NCI-H187 (cell line): ENCODE data around the gene CLCN7.

Experiments
- DNase-seq, 2 experiments: peaks; one replicate each; lab custom pipeline; 2025; lab: John Stamatoyannopoulos, UW

The CLCN7 gene

DNA sequence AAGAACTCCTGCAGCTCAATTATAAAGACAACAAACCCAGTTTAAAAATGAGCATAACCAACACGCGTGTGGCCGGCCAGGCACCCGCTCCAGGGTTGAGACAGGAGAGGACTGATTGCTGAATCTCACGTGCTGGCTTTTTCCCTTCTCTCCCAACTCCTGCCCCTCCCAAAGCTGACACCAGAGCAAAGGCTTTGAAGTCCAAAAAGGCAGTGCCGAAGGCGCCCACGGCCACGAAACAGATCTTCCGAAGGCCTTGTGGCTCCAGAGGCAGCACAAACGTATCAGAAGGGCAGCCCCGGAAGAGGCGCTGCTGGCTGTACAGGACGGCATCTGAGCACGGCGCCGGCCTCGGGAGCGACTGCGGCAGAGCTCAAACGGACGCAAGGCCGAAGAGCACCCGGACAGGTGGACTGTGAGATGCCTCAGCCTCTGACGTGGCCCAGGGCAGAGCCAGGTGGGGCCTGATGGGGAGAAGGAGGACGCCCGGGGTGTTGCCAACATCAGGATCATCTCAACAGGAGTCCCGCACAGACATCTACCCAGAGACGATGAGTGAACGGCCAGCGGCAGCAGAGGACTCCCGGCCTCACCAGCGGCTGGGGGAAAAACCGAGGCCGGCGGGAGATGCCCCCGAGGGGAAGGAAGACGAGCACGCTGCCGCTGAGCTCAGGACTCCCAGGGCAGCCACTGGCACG, 10.5 kb downstream of the CLCN7 start:
- DNase-seq: no peak

DNA sequence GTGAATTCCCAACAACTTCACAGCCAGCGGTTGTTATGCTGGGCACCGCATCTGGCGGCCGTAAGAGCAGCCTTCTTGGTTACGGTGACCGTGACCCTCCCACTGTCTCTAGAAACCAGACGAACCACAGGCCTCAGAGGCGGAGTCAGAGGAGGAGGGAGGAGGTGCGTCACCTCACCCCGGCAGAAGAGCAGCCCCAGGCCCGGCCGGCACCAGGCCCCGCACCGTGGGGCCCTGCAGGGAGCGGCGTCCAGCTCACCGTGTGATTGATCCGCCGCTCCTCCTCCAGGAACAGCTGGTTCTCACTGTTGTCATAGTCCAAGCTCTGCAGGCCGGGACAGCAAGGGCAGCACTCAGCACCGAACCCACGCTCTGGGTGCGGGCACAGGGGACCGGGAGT, 13.7 kb downstream of the CLCN7 start:
- no peak for DNase-seq

DNA sequence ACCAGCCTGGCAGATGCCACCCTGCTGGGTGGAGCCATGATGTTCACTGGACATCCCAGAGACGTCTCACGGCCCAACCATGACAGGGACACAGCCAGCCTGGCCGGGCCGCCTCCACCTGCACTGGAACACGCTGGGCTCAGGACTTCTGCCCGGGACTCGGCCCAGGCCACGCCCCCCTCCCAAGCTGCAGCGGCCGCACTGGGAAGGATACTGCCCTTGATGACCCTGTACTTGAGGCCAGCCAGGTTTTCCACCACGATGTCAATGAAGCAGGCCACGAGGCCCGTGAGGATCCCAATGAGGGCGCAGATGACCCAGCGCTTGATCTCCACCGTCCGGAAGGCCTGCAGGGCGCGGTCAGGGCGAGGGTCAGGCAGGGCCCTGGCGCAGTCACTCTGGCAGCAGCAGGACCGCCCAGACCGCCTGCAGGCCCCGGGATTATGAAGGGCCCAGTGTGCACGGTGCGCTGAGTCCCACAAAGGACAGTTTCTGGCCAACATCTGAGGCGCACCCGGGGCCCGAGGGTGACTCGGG, 14.2 kb downstream of the CLCN7 start:
- no peak for DNase-seq

DNA sequence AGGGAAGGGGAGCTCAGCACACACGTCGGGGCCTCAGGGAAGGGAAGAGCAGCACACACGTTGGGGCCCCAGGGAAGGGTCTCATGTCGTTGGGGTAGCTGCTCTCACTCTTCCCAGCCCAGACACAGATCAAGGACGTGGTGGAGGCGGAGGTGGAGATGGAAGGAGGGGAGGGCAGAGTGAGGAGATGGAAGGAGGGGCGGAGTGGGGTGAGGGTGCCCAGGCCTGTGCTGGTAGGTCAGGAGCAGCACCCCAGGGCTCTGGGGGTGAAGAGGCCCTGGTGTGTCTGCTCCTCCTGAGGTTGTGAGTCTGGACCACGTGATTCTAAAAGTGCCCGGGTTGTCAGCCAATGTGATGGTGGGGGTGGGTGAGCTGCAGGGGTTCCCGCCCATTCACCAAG, 14.9 kb downstream of the CLCN7 start:
- no peak for DNase-seq

DNA sequence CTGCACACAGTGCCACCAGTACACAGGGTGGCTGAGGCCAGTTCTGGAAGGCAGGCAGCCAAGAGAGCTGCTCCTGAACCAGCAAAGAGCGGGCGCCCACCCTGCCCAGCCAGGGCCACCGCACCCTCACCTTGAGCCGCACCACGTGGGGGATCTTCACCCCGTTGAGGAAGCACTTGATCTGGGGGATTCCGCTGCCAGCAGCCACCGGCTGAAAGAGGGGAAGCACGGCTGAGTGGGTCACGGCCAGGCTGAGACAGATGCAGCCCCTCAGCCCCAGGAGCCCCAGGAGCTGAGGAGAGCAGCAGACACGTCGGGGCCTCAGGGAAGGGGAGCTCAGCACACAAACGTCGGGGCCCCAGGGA, 15.9 kb downstream of the CLCN7 start:
- DNase-seq: no peak

DNA sequence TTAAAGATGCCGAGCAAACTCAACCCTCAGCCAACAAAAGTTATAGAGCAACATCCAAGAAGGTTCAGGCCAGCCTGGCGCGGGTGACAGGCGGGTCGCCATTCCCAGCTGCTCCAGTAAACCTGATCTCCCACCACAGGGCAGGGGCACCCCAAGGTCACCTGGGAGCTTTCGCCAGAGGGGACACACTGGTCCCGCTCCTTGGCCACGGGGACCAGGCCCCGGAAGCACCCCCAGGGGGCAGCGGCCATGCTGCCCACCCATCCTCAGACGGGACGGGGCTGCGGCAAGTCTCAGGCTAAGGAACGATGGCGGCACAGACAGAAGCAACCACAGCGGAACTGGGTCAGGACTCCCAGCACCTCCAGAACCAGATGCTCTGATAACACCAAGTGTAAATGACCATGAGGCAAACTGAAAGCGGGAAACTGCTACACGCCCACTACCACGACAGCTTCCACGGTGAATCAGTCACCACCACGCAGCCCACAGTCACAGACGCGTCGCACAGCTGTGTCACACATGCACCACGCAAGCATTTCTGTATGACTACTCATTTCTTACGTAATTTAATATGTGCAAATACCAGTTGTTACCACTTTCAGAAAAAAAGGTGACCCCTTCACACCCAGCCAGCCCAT, 16.4 kb downstream of the CLCN7 start:
- no peak for DNase-seq

DNA sequence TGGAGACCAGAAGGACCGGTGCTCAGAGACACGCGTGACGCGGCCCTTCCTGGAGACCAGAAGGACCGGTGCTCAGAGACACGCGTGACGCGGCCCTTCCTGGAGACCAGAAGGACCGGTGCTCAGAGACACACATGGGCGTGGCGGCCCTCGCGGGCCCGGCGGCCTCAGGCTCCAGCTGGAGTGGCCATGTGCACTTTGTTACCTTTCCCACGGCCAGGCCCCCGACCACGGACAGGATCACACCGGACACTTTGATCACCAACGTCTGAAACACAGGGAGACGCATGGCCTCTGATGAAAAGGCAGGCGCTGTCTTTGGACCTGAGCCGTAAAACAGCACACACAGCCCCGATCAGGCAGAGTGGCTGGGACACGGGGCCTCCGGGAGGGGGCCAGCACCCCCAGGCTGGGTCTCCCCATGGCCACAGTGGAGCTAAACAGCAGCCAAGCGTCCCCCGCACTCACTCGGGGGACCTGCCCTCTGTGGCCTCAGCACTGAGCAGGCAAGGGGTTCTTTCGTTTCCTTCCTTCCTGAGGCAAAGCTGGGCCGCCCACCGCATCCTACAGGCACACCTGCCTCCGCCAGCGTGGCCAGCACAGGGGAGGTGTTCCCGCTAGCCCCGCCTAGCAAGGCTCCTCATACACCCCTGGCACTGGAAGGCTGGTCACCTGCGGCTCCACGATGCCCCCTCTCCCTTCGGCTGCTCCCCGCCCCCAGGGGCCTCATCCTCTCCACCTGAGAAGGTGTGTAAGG, 17.2 kb downstream of the CLCN7 start:
- no peak for DNase-seq

DNA sequence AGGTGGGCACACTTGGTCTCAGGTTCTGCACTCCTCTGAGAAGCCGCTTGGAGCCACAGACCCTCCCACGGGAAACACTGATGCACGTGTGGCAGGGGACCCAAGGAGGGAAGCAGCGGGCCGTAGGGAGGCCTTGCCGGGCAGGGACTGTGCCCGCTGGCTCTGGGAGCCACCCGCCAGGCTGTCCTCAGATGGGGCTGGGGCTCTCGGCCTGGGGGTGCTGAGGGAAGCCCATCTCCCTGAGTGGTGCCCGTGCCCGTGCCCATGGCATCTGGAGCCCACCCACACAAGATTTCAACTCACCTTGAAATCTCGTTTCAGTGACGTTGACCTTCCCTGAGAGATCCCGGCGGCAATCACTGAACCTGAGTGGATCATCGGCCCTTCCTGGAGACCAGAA, 17.9 kb downstream of the CLCN7 start:
- DNase-seq: no peak

DNA sequence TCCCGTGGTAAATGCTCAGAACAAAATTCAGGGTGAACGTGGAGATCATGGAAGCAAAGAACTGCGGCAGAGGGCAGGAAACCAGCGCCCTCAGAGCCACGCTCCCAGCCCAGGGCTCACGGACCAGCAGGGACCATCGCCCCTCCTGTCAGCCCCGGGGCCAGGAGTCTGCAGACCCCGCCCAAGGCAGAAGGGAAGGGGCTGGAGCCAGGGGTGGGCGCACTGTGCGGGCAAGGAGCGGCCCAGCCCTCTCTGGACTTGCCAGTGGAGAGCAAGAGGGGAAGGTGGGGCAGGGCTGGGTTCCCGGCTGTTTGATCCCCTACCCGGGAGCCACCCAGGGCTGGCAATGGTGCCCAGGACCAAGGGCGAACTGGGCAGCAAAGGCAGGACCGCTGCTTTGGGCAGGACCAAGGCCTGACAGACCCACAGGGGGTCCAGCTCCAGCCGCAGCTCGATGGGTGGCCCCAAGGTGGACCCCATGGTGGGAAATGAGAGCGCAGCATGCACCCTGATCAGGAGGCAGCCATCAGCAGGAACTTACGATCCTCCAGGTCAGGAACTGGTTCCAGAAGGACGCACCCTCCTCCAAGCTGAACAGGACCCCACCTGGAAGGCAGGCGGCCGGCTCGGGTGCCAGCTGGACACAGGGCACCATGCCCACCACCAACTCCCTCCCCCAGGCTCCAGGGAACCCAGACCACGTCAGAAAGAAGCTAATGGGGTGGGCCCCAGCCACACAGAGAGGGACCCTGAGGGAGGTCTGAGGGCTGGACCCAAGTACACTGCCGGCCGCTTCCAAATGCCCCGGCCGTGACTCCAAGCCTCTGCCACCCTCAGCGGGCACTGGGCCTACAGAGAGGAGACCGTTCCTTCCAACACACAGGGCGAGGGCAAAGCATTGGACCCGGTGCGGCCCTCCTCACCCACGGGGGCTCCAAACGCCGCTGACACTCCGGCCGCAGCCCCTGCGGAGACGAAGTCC, 19.3 kb downstream of the CLCN7 start:
- DNase-seq: no peak

DNA sequence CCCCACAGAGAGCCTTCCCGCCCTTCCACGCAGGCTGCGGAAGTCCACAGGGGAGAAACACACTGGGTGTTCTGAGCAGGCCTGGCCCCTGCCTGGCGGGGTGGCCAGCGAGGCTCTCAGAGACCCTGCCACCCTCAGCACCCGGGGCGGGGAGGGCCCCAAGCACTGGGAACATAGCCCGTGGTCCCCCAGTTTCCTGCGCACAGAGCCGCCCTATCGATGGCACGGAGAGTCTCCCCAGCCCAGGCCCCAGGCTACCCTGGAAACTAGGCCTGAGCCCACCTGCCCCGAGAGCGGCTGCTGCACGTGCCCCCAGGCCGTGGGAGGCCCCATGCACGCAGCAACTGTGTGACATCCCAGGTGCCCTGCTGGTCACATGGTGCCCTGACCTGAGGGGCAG, 20.3 kb downstream of the CLCN7 start:
- no peak for DNase-seq

DNA sequence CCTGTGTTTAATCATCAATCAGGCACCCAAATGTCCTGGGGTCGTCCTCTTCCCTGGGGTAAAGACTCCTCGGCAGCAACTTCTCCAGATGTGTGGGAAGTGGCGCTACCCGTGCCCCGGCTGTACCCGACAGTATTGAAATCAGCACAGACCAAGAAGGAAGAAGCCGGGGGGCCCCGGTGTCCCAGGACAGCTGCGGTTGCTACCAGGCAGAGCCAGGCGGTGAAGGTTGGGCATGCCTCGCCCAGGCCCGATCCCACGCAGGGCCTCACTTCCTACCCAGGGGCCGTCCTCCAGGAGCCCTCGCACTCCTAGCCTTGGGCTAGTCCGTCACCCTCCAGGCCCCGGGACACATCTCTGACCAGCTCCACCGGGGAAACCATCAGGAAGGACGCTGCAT, 21.5 kb downstream of the CLCN7 start:
- no peak for DNase-seq

DNA sequence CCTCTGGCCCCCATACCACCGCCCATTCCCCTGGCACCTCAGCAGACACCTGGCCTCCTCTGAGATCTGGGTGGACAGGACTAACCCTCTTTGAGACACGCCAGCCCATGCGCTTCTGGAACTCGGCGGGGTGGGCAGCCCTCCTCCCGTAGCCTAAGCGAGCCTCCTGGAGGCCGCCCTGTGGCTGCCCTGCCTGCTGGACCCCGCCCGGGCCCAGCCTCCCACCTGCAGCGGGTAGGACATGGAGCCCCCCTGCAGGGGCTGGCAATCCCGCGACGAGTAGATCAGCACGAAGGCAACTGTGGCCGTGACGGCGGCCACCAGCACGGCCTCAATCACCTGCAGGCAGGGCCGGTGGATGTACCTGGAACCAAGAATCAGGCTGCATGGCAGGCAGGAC, 22.3 kb downstream of the CLCN7 start:
- DNase-seq: no peak

DNA sequence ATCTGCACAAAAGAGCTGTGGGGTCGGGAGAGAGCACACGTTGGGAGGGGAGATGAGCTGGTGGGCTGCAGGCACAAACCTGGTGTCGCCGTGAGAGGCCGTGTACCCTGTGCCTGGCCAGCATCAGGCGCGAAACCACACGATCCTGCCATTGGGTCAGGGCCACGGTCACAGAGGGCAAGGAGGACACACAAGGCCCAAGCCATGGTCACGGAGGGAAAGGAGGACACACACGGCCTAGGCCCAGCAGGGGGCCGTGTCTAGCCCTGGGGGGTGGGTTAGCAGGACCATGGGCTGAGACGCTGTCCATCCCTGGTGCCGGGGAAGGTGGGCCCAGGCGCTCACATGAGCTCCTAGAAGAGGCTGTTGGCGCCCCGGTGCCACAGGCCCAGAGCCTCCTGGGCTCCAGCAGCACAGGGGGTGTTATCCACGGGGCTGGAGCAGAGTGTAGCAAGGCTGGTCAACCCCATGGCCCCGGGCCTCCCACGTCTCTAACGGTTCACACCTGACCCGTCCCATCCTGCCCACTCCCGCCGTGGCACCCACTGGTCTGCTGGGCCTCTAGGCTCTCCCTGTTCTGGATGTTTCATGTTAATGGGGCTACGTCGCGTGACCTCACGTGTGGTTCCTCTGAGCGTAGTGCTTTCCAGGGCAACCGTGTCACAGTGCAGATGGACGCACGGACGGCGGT, 23.0 kb downstream of the CLCN7 start:
- DNase-seq: no peak

DNA sequence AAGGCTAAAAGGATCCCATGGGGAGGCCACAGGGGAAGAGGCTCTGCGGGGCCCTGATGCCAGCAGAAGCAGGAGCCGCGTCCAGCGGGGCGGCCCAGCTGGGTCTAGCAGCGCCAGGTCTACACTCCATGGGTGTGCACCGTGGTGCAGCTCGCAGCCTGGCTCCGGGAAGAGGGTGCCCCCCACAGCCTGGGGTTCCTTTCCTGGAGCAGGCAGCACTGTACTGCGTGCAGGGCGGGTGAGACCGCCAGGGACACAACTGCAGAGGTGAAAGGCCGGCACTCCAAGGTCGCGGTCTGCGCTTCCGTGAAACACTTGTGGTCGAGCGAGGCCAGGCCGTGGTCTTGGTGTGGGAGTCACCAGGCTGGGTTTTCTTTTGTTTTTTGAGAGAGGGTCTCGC, 24.0 kb downstream of the CLCN7 start:
- DNase-seq: no peak

DNA sequence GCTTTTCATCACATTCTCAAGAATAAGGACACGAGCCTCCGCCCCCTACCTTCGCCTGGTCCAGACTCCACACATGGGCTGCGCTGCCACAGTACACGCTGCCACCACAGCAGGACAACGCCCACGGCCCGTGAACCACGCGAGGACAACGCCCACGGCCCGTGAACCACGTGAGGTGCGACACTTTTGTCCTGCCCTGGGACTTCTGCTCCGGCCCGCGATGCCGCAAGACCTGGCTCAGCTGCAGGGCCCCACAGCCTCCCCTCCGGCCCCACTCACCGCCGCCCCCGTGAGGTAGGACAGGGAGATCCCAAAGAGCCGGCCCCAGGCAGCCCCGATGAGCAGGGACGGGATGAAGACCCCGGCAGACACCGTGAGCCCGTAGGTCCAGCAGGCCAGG, 24.6 kb downstream of the CLCN7 start:
- DNase-seq: no peak

DNA sequence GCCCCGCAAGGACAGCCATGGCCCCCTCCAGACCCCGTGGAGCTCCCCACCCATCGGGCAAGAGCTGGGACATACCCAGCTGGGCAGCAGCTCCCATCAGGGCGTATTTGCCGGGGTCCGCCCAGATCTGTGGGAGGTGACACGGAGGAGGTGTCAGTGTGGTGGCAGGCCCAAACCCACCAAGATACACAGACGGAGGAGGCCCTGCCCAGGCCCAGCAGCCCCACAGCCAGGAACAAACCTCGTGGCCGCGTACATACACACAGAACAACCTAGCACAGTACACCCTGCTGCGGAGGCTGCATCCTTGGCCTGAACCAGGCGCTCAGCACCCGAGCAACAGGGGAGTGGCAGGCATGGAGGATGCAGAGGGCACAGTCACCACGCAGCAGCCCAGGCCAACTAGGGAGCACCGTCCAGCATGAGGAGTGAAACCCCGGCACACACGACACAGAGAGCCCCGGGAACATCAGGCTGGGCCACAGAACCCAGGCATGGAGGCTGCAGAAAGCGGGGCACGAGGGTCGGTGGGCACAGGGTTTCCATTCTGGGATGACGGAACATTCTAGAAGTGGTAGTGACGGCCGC, 25.5 kb downstream of the CLCN7 start:
- DNase-seq: no peak

DNA sequence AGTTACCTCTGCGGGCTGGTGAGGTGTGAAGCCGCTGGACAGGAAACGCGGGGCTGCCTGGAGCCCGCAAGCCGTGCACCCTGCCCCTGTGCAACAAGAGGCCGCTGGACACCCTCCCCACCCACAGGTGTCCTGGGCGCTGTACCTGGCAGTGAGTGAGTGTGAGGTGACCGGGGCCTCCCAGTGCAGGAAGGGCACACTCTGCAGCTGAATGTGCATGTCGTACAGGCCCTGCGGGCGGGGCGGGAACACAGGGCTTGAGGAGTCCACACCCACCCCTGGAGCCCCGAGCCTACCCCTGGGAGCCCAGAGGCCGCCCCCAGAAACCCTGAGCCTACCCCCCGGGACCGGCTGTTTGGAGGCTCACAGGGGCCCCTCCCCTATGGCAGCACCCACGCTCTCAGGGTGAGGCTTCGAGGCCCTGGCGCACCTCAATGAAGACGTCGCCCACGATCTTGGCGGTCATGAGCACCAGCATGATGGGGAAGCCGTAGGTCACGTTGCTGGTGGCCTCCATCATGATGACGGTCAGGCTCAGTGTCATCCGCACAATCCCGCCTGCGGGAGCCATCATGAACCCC, 26.2 kb downstream of the CLCN7 start:
- no peak for DNase-seq

DNA sequence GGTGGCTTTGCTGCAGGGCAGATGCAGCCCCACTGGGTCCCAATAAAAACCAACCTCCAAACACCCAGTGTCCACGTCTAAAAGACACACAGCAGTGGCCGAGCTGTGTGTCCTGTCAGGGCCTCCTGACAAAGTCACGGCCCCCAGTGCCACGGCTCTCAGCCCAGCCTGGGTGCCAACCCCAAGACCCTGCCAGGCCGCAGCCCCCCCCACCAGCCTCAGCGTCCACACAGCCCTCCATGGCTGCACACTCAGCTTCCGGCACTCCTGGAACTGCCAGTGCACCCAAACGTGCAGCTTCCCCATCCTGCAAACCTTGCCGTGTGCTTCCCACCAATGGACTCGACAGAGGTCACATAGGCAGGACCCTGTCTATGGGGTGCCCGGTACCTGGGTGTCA, 26.9 kb downstream of the CLCN7 start:
- no peak for DNase-seq

DNA sequence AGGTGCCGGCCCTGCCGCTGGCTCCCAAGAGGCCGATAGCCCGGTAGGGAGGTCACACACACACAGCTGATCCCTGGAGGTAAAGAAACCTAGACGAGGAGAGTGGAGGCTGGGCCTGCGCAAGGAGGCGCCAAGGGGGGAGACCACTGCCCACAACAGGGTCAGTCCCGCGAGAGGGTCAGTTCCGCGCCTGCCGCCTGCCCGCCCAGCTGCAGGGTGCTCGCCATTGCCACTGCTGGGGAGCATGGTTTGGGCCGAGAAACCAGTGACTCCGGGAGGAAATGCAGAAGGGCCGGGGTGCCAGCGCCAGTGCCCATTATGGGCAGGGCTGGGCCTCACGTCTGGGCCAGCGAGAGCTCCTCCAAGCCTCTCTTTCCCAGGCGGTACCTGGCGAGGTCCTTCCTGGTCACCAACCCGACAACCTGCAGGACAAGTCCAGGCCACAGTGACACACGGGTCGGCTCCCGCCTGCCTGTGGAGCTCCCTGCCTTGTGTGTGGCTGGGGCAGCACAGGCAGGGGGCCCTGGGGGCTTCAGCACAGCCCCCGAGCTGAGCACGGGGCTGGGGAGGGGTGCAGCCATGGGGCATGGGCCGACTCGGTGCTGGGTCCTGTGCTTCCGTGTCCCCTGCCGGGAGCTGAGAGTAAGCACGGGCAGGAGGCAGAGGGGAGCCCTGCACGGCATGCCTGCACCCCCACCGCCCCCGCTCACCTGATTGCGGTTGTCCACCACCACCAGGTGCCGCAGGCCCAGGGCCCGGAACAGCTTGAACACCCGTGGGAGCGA, 28.3 kb downstream of the CLCN7 start:
- DNase-seq: no peak
